ENCODE results near the gene EPHA1. TPM values are rescaled to one million over a fixed set of nuclear protein-coding genes. Genes with fewer than 3 reads are reported as not detected.

Gene EPHA1
- total RNA-seq, 1 donor from 2014 or later: 7.9 TPM

DNA sequence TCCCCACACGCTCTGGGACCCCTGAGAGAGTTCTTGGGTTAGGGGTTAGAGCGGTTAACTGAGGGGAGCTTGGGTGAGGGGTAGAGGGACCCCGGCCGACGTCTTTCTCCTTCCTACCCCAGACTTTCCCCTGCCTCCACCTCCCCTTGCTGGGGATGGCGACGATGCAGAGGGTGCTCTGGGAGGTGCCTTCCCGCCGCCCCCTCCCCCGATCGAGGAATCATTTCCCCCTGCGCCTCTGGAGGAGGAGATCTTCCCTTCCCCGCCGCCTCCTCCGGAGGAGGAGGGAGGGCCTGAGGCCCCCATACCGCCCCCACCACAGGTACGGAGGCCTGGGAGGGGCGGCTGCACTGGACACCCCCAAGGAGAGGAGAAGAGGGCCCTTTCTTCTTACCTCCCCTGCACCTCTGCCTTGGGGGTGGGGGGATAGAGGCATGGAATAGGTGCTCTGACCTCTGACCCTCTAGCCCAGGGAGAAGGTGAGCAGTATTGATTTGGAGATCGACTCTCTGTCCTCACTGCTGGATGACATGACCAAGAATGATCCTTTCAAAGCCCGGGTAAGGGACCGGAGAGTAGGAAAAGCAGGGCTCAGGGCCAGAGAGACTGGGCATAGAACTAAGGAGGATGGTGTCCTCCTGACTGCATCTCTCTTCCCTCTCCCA, 26.4 kb downstream of the EPHA1 start:
- Histone ChIP-seq H3K27me3 (ENCODE audit: control insufficient read depth, insufficient read depth, low read length) (no peaks in the 10 kb centered on the region), H3K4me3 (ENCODE audit: low read depth, low read length) (peak overlapping the region; percentile 92), H3K36me3 (ENCODE audit: control insufficient read depth, insufficient read depth, low read length) (peaks cover 1% of the 10 kb centered on the region)
- TF ChIP-seq, protein P1, sequence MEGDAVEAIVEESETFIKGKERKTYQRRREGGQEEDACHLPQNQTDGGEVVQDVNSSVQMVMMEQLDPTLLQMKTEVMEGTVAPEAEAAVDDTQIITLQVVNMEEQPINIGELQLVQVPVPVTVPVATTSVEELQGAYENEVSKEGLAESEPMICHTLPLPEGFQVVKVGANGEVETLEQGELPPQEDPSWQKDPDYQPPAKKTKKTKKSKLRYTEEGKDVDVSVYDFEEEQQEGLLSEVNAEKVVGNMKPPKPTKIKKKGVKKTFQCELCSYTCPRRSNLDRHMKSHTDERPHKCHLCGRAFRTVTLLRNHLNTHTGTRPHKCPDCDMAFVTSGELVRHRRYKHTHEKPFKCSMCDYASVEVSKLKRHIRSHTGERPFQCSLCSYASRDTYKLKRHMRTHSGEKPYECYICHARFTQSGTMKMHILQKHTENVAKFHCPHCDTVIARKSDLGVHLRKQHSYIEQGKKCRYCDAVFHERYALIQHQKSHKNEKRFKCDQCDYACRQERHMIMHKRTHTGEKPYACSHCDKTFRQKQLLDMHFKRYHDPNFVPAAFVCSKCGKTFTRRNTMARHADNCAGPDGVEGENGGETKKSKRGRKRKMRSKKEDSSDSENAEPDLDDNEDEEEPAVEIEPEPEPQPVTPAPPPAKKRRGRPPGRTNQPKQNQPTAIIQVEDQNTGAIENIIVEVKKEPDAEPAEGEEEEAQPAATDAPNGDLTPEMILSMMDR (IDR thresholded peaks at IDR 0.05; ENCODE audit: insufficient read depth, low read length, poor library complexity, severe bottlenecking): no peak
- DNase-seq (ENCODE audit: low read depth): no peak

DNA sequence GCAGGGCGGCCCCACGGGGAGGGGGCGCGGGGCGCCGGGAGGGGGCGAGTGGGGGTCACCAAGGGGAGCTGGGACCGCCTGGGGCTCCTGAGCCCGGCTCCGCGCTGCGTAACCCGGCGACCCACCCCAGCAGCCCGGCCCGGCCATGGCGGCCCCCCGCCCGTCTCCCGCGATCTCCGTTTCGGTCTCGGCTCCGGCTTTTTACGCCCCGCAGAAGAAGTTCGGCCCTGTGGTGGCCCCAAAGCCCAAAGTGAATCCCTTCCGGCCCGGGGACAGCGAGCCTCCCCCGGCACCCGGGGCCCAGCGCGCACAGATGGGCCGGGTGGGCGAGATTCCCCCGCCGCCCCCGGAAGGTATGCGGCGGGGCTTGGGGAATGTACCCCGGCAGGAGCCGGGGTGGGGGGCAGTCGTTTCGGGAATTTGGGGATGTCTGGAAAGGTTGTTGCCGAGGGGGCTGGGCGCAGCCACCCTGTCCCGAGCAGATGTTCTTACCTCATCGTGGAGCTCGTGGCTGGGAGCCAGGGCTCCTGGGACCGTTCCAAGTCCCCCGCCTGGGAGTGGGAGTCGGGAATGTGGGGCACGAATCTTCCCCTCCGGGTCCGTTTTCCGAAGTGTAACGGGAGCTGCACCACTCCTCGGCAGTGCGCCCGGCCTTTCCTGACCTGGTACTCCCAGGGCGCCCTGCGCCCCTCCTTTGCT, 27.1 kb downstream of the EPHA1 start:
- Histone ChIP-seq H3K4me3 (ENCODE audit: low read depth, low read length) (peak overlapping the region; percentile 92), H3K27me3 (ENCODE audit: control insufficient read depth, insufficient read depth, low read length) (no peaks in the 10 kb centered on the region), H3K36me3 (ENCODE audit: control insufficient read depth, insufficient read depth, low read length) (peaks cover 1% of the 10 kb centered on the region)
- no peak for DNase-seq (ENCODE audit: low read depth)
- TF ChIP-seq, protein P1 (IDR thresholded peaks at IDR 0.05; ENCODE audit: insufficient read depth, low read length, poor library complexity, severe bottlenecking): no peak

DNA sequence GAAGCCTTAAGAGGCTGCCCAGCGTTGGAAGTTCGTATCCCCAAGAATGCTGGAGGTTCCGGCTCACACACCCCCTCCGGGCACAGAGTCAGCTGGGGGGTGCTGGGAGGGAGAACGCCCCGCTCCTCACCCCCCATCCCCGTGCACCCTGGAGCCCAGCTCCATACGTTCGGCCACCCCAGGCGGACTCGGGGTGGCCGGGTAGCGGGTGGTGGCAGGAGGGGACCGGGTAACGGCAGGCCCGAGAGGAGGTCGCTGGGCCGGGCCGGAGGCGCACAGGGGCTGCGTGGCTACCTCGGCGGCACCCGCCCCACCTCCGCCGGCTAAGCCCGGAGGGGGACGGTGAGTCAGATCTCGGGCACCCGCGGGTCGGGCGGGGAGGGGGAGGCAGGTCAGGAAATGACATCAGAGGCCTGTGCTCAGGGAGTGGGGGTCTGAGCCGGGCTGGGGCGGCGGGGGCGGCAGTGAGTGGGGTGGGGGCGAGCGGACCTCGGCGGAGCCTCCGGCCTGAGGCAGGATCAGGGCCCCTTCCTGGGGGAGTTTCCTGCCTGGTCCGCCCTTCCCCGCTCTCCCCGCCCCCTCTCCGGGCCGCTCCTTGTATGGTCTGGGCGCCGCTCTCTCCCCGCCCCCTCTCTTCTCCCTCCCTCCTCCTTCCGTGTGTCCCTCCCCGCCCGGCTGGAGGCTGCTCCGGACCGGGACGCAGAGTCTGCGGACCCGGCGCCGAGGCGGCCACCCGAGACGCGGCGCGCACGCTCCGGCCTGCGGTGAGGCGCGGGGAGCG, 27.8 kb downstream of the EPHA1 start, which contains the start of gene ZYX:
Gene ZYX (plus strand): TSS at position 700 of the 781 bp plus-strand sequence. CDS start 227 bp downstream, outside the sequence.
- H3K27me3 ChIP-seq (ENCODE audit: control insufficient read depth, insufficient read depth, low read length): no peaks in the 10 kb centered on the region
- peak within 1 kb of the TSS; percentile 92 for H3K4me3 ChIP-seq (ENCODE audit: low read depth, low read length)
- TF ChIP-seq, protein P1 (IDR thresholded peaks at IDR 0.05; ENCODE audit: insufficient read depth, low read length, poor library complexity, severe bottlenecking): no peak
- H3K36me3 ChIP-seq (ENCODE audit: control insufficient read depth, insufficient read depth, low read length): peaks cover 1% of the 10 kb centered on the region
- DNase-seq (ENCODE audit: low read depth): peak; percentile 56

DNA sequence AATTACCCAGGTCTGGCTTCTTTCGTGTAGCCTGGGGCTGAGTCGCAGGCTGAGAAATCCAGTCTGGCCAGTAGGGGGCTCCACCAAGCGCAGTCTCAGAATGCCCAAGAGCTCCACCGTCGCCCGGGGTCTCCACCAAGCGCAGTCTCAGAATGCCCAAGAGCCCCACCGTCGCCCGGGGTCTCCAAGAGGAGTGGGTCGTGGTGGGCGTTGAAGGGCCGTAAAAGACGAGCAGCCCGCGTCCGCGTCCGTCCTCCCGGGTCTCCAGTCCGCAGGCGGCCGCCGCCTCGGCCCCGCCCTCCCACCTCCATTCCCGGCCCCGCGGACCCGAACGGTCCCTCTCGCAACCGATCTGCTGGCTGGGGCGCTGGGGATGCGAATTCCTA, 28.4 kb downstream of the EPHA1 start:
- Histone ChIP-seq H3K4me3 (ENCODE audit: low read depth, low read length) (peak overlapping the region; percentile 92), H3K27me3 (ENCODE audit: control insufficient read depth, insufficient read depth, low read length) (no peaks in the 10 kb centered on the region), H3K36me3 (ENCODE audit: control insufficient read depth, insufficient read depth, low read length) (peaks cover 1% of the 10 kb centered on the region)
- TF ChIP-seq, protein P1 (IDR thresholded peaks at IDR 0.05; ENCODE audit: insufficient read depth, low read length, poor library complexity, severe bottlenecking): peak; percentile 90
- no peak for DNase-seq (ENCODE audit: low read depth)

DNA sequence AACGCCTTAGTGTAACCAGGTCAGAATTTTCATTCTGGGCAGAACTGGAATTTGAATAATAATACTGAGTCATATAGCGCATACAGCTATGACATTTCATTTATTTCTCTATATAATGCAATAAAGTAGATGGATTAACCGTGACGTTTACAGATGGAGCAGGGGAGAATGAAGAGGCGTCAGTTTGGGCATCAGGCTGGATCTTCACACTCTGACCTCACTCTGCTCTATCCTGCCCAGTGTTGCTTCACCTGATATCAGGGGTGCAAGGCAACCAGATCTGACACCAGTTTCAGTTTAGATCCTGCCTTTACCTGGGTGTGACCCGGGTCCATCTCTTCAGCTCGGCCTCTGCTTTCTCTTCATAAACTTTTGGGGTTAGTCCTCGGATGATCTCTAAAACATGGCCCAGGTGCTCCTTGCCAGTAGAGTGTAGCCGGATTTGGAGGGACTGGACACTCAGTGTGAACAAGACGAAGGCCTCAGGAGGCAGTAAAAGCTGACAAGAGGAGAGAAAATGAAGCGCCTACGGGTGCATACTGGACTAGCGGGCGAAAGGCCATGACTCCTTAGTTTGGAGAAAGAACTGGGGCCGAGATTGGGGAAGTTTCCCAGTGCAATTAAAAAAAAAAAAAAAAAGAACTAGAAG, 28.9 kb downstream of the EPHA1 start:
- Histone ChIP-seq H3K27me3 (ENCODE audit: control insufficient read depth, insufficient read depth, low read length) (no peaks in the 10 kb centered on the region), H3K36me3 (ENCODE audit: control insufficient read depth, insufficient read depth, low read length) (no peaks in the 10 kb centered on the region)
- TF ChIP-seq, protein P1 (IDR thresholded peaks at IDR 0.05; ENCODE audit: insufficient read depth, low read length, poor library complexity, severe bottlenecking): no peak

More for the DNA sequence above, 28.9 kb downstream of the EPHA1 start:
- DNase-seq (ENCODE audit: low read depth): no peak
- peak overlapping the region; percentile 92 for H3K4me3 ChIP-seq (ENCODE audit: low read depth, low read length)
